Ishikawa (cell line): ENCODE results near the gene SRF.

Source experiments
- CEBPB ChIP-seq: IDR thresholded peaks from 2 replicates; pipeline ENCODE4 v1.6.1; 2012
- CREB1 ChIP-seq: IDR thresholded peaks from 2 replicates; pipeline ENCODE4 v1.6.1; 2012; ENCODE audit warnings: low read depth
- EGR1 ChIP-seq: IDR thresholded peaks from 2 replicates; pipeline ENCODE4 v1.6.1; 2012
- EP300 ChIP-seq: IDR thresholded peaks from 2 replicates; pipeline ENCODE4 v1.6.1; 2012; ENCODE audit warnings: borderline replicate concordance
- FOXM1 ChIP-seq: IDR thresholded peaks from 2 replicates; pipeline ENCODE4 v1.6.1; 2012; ENCODE audit warnings: low read depth, borderline replicate concordance
- NFIC ChIP-seq: IDR thresholded peaks from 2 replicates; pipeline ENCODE4 v1.6.1; 2012
- RAD21 ChIP-seq: IDR thresholded peaks from 2 replicates; pipeline ENCODE4 v1.6.1; 2012; ENCODE audit warnings: low read depth
- TAF1 ChIP-seq: IDR thresholded peaks from 2 replicates; pipeline ENCODE4 v1.6.1; 2012; ENCODE audit warnings: low read depth, mild to moderate bottlenecking
- TCF12 ChIP-seq: IDR thresholded peaks from 2 replicates; pipeline ENCODE4 v1.6.1; 2012; ENCODE audit warnings: low read depth
- TEAD4 ChIP-seq: IDR thresholded peaks from 2 replicates; pipeline ENCODE4 v1.6.1; 2012
- YY1 ChIP-seq: IDR thresholded peaks from 2 replicates; pipeline ENCODE4 v1.6.1; 2012; ENCODE audit warnings: low read depth
- ZBTB7A ChIP-seq: IDR thresholded peaks from 2 replicates; pipeline ENCODE4 v1.6.1; 2012; ENCODE audit warnings: low read depth
- TF ChIP-seq, protein P1 (sequence below): IDR thresholded peaks from 2 replicates; pipeline ENCODE4 v1.6.1; 2012
- TF ChIP-seq, protein P2 (sequence below): IDR thresholded peaks from 2 replicates; pipeline ENCODE4 v1.6.1; 2012
- TF ChIP-seq, protein P3 (sequence below): IDR thresholded peaks from 2 replicates; pipeline ENCODE4 v1.6.1; 2012; ENCODE audit warnings: low read depth, mild to moderate bottlenecking

The SRF gene

DNA sequence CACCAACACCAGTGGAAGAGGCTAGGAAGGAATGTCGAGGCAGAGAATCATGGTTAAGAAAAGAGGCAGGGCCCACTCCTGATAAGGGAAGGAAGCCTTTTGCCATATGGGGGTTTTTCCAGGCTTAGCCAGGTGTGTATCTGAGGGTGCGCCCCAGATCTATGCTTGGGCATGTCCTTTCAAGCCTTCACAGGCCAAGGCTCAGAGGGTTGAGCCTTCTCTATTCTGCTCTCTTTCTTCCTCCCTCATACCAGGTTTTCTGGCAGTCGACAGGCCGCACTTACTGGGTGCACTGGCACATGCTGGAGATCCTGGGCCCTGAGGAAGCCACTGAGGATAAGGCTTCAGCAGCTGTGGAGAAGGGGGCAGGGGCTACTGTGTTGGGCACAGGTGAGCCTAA lies 15.6 kb downstream of the SRF start:
- no peak for TF ChIP-seq CREB1
- TF ChIP-seq CEBPB, result no peak
- TF ChIP-seq TEAD4, result no peak
- no peak for TF ChIP-seq TCF12
- no peak for TF ChIP-seq YY1
- TF ChIP-seq EP300, result no peak
- no peak for TF ChIP-seq TAF1
- no peak for TF ChIP-seq FOXM1
- TF ChIP-seq RAD21, result no peak
- TF ChIP-seq, protein P1, sequence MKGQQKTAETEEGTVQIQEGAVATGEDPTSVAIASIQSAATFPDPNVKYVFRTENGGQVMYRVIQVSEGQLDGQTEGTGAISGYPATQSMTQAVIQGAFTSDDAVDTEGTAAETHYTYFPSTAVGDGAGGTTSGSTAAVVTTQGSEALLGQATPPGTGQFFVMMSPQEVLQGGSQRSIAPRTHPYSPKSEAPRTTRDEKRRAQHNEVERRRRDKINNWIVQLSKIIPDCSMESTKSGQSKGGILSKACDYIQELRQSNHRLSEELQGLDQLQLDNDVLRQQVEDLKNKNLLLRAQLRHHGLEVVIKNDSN, result no peak
- no peak for TF ChIP-seq EGR1
- no peak for TF ChIP-seq NFIC
- TF ChIP-seq, protein P2, sequence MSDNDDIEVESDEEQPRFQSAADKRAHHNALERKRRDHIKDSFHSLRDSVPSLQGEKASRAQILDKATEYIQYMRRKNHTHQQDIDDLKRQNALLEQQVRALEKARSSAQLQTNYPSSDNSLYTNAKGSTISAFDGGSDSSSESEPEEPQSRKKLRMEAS, result no peak
- TF ChIP-seq ZBTB7A, result no peak
- TF ChIP-seq, protein P3, sequence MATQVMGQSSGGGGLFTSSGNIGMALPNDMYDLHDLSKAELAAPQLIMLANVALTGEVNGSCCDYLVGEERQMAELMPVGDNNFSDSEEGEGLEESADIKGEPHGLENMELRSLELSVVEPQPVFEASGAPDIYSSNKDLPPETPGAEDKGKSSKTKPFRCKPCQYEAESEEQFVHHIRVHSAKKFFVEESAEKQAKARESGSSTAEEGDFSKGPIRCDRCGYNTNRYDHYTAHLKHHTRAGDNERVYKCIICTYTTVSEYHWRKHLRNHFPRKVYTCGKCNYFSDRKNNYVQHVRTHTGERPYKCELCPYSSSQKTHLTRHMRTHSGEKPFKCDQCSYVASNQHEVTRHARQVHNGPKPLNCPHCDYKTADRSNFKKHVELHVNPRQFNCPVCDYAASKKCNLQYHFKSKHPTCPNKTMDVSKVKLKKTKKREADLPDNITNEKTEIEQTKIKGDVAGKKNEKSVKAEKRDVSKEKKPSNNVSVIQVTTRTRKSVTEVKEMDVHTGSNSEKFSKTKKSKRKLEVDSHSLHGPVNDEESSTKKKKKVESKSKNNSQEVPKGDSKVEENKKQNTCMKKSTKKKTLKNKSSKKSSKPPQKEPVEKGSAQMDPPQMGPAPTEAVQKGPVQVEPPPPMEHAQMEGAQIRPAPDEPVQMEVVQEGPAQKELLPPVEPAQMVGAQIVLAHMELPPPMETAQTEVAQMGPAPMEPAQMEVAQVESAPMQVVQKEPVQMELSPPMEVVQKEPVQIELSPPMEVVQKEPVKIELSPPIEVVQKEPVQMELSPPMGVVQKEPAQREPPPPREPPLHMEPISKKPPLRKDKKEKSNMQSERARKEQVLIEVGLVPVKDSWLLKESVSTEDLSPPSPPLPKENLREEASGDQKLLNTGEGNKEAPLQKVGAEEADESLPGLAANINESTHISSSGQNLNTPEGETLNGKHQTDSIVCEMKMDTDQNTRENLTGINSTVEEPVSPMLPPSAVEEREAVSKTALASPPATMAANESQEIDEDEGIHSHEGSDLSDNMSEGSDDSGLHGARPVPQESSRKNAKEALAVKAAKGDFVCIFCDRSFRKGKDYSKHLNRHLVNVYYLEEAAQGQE, result no peak

DNA sequence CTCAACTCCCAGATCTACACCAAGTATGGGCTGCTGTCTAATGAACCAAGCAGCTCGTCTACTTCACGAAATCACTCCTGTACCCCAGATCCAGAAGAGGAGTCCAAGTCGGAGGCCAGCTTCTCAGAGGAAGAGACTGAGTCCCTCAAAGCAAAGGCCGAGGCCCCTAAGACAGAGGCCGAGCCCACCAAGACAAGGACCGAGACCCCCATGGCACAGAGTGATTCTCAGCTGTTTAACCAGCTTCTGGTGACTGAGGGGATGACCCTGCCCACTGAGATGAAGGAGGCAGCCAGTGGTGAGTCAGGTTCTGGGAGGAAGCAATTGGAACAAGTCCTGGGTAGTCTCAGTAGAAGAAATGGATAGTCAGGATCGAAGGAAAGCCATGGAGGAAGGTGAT lies 16.8 kb downstream of the SRF start:
- TF ChIP-seq FOXM1 (no peak), CEBPB (no peak), EGR1 (no peak), TEAD4 (no peak), ZBTB7A (no peak), EP300 (no peak), TCF12 (no peak), YY1 (no peak), CREB1 (no peak)
- TF ChIP-seq, protein P2, result no peak
- TF ChIP-seq, protein P3, result no peak
- TF ChIP-seq, protein P1, result no peak

DNA sequence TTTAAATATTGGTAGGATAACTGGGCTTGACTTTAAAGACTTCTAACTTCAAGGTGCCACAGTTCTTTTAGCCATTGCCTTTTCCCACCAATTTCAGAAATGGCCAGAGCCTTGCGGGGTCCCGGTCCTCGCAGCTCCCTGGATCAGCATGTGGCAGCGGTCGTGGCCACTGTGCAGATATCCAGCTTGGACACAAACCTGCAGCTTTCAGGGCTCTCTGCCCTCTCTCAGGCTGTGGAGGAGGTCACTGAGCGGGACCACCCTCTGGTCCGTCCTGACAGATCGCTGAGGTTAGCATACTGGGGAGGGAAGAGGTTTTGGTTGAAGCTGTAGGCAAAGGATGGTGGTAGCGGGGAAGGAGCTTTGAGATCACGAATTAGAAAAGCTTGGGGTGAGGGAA lies 17.4 kb downstream of the SRF start:
- TF ChIP-seq TAF1 (no peak), EGR1 (no peak), EP300 (no peak), CREB1 (no peak), CEBPB (no peak), FOXM1 (no peak), YY1 (no peak), ZBTB7A (no peak), TCF12 (no peak), TEAD4 (no peak)
- TF ChIP-seq, protein P1, result no peak
- TF ChIP-seq, protein P3, result no peak
- TF ChIP-seq, protein P2, result no peak

DNA sequence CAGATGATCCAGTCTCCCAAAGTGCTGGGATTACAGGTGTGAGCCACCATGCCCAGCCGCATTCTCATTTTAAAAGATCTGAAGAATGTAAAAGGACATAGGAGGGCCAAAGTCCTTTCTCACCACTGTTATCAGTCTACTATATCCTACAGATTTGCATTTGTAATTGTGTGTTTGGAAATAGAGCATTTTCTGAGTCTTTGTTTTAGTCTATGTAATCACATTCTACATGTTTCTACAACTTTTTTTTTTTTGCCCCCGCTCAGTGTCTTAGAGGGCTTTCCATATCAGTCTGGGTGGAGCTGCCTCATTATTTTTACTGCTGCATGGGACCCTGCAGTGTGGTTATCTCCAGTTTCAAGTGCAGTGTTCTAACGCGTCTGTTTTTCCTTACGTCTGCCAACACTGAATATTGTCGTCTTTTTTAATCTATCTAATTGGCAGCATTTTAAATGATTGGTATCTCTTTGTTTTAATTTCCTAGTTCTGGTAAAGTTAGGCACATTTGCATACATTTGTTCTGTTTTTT lies 18.8 kb downstream of the SRF start:
- TF ChIP-seq FOXM1, result no peak
- TF ChIP-seq, protein P3, result no peak
- no peak for TF ChIP-seq TAF1
- no peak for TF ChIP-seq ZBTB7A
- no peak for TF ChIP-seq YY1
- TF ChIP-seq EP300, result no peak
- TF ChIP-seq, protein P1, result no peak
- no peak for TF ChIP-seq RAD21
- TF ChIP-seq EGR1, result no peak
- no peak for TF ChIP-seq TCF12
- TF ChIP-seq CEBPB, result no peak
- no peak for TF ChIP-seq TEAD4
- TF ChIP-seq, protein P2, result no peak
- no peak for TF ChIP-seq CREB1
- no peak for TF ChIP-seq NFIC
